HepG2 (cell line): ENCODE results near the gene TH. TPM values are rescaled to one million over a fixed set of nuclear protein-coding genes. Genes with fewer than 3 reads are reported as not detected.
A peak's percentile ranks its signal among the peaks of the same experiment; 100 is the strongest.

Experiments
- ARNT2 ChIP-seq: sonication (generic); formaldehyde crosslinking; IDR thresholded peaks from 2 replicates; pipeline ENCODE4 v1.8.0; 2022; ENCODE audit warnings: mild to moderate bottlenecking, low read depth, missing genetic modification reagents, moderate library complexity
- ASH2L ChIP-seq: fragments of 300-600, 200-600 bp; sonication (generic); IDR thresholded peaks from 2 replicates; pipeline ENCODE4 v1.7.0; 2017; ENCODE audit warnings: low read depth, mild to moderate bottlenecking, moderate library complexity, mixed read lengths, low read length; ENCODE audit not compliant: insufficient read length
- ATF7-NPFF ChIP-seq: sonication (generic); formaldehyde crosslinking; IDR thresholded peaks from 2 replicates; pipeline ENCODE4 v1.8.1; 2023; ENCODE audit warnings: mild to moderate bottlenecking, low read depth, missing genetic modification reagents, moderate library complexity
- HNF1A ChIP-seq, 2 experiments: sonication (generic) in 1 of 2; formaldehyde crosslinking in 1 of 2; IDR thresholded peaks; 2 replicates each; pipeline versions ENCODE4 v1.4.0 to v1.6.1; 2016 to 2020; ENCODE audit warnings: borderline replicate concordance in 1 of 2, low read depth in 1 of 2, mild to moderate bottlenecking in 1 of 2, missing genetic modification reagents in 1 of 2
- HNRNPH1 ChIP-seq: fragments of 200-400 bp; formaldehyde crosslinking; optimal IDR thresholded peaks from 2 replicates; pipeline ENCODE3; 2017; ENCODE audit warnings: mild to moderate bottlenecking, low read depth, low read length
- IRF9 ChIP-seq: sonication (generic); formaldehyde crosslinking; IDR thresholded peaks from 2 replicates; pipeline ENCODE4 v1.8.0; 2022; ENCODE audit warnings: missing genetic modification reagents, mild to moderate bottlenecking, borderline replicate concordance
- KMT2B ChIP-seq: IDR thresholded peaks from 2 replicates; pipeline ENCODE4 v1.6.1; 2016; ENCODE audit warnings: missing genetic modification reagents, missing compliant biosample characterization
- NCOR1 ChIP-seq: fragments of 200-600 bp; sonication (generic); IDR thresholded peaks from 2 replicates; pipeline ENCODE4 v1.7.0; 2017; ENCODE audit warnings: antibody characterized with exemption, low read length, borderline replicate concordance
- PRDM15 ChIP-seq: sonication (generic); formaldehyde crosslinking; IDR thresholded peaks from 2 replicates; pipeline ENCODE4 v1.4.0; 2020; ENCODE audit warnings: missing genetic modification reagents
- SKI ChIP-seq: fragments of 450-650 bp; IDR thresholded peaks from one replicate; pipeline ENCODE4 v1.6.1; 2018; ENCODE audit warnings: mild to moderate bottlenecking; ENCODE audit not compliant: partially characterized antibody
- SOX13 ChIP-seq, 3 experiments: fragments of 450-650 bp in 1 of 3; sonication (generic) in 1 of 3; formaldehyde crosslinking in 1 of 3; IDR thresholded peaks in 2 of 3; conservative IDR thresholded peaks in 1 of 3; 2 replicates each; pipeline versions ENCODE4 v1.5.0 to v1.6.1; 2016 to 2020; ENCODE audit warnings: antibody characterized with exemption in 1 of 3, mild to moderate bottlenecking in 1 of 3, missing compliant biosample characterization in 1 of 3, missing genetic modification reagents in 1 of 3, moderate library complexity in 1 of 3
- ZBTB21 ChIP-seq: sonication (generic); formaldehyde crosslinking; IDR thresholded peaks from 2 replicates; pipeline ENCODE4 v1.4.0; 2020; ENCODE audit warnings: missing genetic modification reagents
- ZNF232 ChIP-seq: sonication (generic); formaldehyde crosslinking; IDR thresholded peaks from 2 replicates; pipeline ENCODE4 v1.4.0; 2020; ENCODE audit warnings: missing genetic modification reagents, borderline replicate concordance
- ZNF430 ChIP-seq: sonication (generic); formaldehyde crosslinking; IDR thresholded peaks from 2 replicates; pipeline ENCODE4 v1.9.0; 2021; ENCODE audit warnings: mild to moderate bottlenecking, missing genetic modification reagents
- ZNF543 ChIP-seq: sonication (generic); formaldehyde crosslinking; IDR thresholded peaks from 2 replicates; pipeline ENCODE4 v1.4.0; 2020; ENCODE audit warnings: mild to moderate bottlenecking, missing genetic modification reagents
- ZNF709 ChIP-seq: sonication (generic); formaldehyde crosslinking; IDR thresholded peaks from 2 replicates; pipeline ENCODE4 v1.5.0; 2020; ENCODE audit warnings: mild to moderate bottlenecking, missing genetic modification reagents
- ZNF780A ChIP-seq: sonication (generic); formaldehyde crosslinking; IDR thresholded peaks from 2 replicates; pipeline ENCODE4 v1.8.0; 2022; ENCODE audit warnings: mild to moderate bottlenecking, missing genetic modification reagents, moderate library complexity
- ZNF782 ChIP-seq: sonication (generic); formaldehyde crosslinking; IDR thresholded peaks from 2 replicates; pipeline ENCODE4 v1.4.0; 2020; ENCODE audit warnings: missing genetic modification reagents, mild to moderate bottlenecking, borderline replicate concordance
- polyA plus RNA-seq, 8 experiments: library from polyadenylated mRNA; depleted of rRNA in 3 of 8; stranded (reverse) in 7 of 8; unstranded in 1 of 8; fragments of >200 nt; fragmentation: Illumina TruSeq in 4 of 8; extraction: Trizol in 4 of 8; gene quantifications; 2 replicates each; pipeline versions ENCODE4 v1.2.1 to v1.2.3, GENCODE V29; 2011 to 2016; ENCODE audit warnings: low read depth in 4 of 8, missing spikeins in 1 of 8, mixed read lengths in 1 of 8; ENCODE audit not compliant: insufficient read depth in 1 of 8
- total RNA-seq, 5 experiments: library from RNA; depleted of rRNA; stranded (reverse); fragments of >200 nt; fragmentation: Illumina TruSeq; extraction: Trizol; gene quantifications; 2 replicates each; pipeline ENCODE4 v1.2.3, GENCODE V29; 2016; ENCODE audit warnings: low read depth in 1 of 5

The TH gene
- total and polyA plus RNA-seq, 2 of the 13 experiments (the other 11 are each of a cell fraction or from before 2014, with no cell fraction given) = 0.36 TPM; not detected in 1

- peak; percentile 8; the same call in 1 of the 2 replicates for TF ChIP-seq SOX13 (IDR thresholded peaks at IDR 0.05)
- TF ChIP-seq SOX13 (CRISPR knock-in tag; conservative IDR thresholded peaks at IDR 0.05 in 1 of 2, IDR thresholded peaks at IDR 0.05 in 1 of 2) = 0 out of 4 replicates have a peak, but pooled peaks of 1 of the 2 experiments have one; percentile 6
- no peak for TF ChIP-seq SKI
- TF ChIP-seq ZNF232 (CRISPR knock-in tag) = 0 out of 2 replicates have a peak, but pooled peaks have one; percentile 14
- no peak for TF ChIP-seq PRDM15 (CRISPR knock-in tag)
- no peak for TF ChIP-seq ZNF780A
- TF ChIP-seq ZNF709 (CRISPR knock-in tag) = no peak
- TF ChIP-seq NCOR1 = no peak
- no peak for TF ChIP-seq ZBTB21 (CRISPR knock-in tag)
- peak; percentile 60; the same call in 1 of the 2 replicates for TF ChIP-seq ZNF430
- peak; percentile 29 for TF ChIP-seq ASH2L
- TF ChIP-seq HNF1A (IDR thresholded peaks at IDR 0.05; ENCODE audit: low read depth) = no peak
- no peak for TF ChIP-seq HNF1A (CRISPR knock-in tag; IDR thresholded peaks at IDR 0.05; ENCODE audit: borderline replicate concordance)
- no peak for TF ChIP-seq KMT2B (CRISPR knock-in tag)
- no peak for TF ChIP-seq ZNF782 (CRISPR knock-in tag)
- no peak; the same call in 1 of the 2 replicates for TF ChIP-seq ATF7-NPFF (CRISPR knock-in tag)
- 0 out of 2 replicates have a peak, but pooled peaks have one; percentile 2 for TF ChIP-seq IRF9 (CRISPR knock-in tag)
- TF ChIP-seq ZNF543 (CRISPR knock-in tag) = 0 out of 2 replicates have a peak, but pooled peaks have one; percentile 23
- no peak for TF ChIP-seq ARNT2 (CRISPR knock-in tag)
- peak; percentile 25 for TF ChIP-seq HNRNPH1
These were observed 34.2 kb downstream of the TH start (continued) for GRCh38 chr11:2137202-2138067.
